HG02840 (cell line): ENCODE data around the gene FSD2.
"Not testable (repeated sequence)": the region's sequence is repeated elsewhere in the genome, so short reads cannot be mapped to it uniquely, and the experiment has no call there.

Experiments
- ATAC-seq: cut with Tn5 transposase; IDR thresholded peaks from one replicate; pipeline ENCODE4 v1.9.1; 2021; ENCODE audit warnings: mild to moderate bottlenecking, moderate library complexity, moderate number of reproducible peaks; ENCODE audit not compliant: unreplicated experiment, low FRiP score

FSD2 gene

GRCh38 chr15:82831894-82832600, 26.2 kb upstream of the FSD2 start:
- ATAC-seq = peak; percentile 19

DNA sequence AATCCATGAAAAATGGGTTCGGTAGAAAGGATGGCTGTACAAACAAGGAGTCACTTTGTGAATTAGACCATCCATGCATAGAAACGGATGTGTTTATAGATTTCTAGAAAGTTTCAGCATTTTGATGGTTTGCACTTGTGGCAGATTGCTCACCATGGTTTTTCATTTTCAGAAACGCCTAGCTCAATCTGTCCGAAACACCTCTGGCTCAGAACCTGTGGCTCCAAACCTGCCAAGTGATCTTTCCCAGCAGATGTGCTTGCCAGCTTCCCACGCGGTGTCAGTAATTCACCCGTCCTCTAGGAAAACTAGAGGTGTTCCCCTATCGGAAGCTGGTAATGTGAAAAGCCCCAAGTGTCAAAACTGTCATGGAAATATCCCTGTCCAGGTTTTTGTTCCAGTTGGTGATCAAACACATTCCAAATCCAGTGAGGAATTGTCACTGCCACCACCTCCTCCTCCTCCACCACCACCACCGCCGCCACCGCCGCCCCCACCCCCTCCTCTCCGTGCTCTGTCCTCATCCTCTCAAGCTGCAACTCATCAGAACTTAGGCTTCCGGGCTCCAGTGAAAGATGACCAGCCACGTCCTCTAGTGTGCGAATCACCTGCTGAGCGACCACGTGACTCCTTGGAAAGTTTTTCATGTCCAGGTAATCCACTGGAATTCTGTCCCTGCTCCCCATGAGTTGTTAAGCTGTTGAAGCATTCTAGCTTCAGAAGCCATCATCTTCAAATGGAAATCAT, 24.7 kb upstream of the FSD2 start:
- ATAC-seq = no peak

DNA sequence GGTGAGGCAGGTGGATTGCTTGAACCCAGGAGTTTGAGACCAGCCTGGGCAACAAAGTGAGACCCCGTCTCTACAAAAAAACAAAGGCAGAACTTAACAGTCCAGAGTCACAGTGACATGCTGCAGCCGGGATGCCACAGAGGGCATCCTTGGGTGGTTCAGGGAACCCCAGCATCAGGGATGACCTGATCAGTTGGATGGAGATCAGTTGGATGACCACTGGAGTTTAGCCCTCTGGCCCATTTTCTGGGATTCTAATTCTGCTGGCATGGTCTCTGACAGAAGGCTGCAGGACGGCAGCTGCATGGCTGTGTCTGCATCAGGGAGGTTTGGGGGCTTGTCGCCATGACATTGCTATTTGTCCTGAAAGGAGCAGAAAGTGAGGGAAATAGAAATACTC, 23.4 kb upstream of the FSD2 start:
- no peak for ATAC-seq

DNA sequence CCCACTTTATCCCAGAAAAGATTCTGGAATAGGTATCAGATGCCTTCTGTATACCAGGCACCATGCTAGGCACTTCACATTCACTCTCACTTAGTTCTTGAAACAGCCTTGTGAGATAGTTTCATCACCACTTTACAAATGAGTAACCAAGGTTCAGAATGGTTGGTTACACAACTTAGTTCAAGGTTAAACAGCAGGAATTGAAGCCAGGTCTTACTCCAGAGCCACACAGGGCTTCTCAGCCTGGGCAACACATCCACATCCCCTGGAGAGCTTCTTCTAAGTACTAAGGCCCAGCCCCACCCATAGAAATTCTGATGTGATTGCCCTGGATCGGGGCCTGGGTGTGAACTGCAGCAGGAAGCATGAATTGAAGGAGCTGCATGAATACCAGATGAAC, 22.2 kb upstream of the FSD2 start:
- no peak for ATAC-seq

DNA sequence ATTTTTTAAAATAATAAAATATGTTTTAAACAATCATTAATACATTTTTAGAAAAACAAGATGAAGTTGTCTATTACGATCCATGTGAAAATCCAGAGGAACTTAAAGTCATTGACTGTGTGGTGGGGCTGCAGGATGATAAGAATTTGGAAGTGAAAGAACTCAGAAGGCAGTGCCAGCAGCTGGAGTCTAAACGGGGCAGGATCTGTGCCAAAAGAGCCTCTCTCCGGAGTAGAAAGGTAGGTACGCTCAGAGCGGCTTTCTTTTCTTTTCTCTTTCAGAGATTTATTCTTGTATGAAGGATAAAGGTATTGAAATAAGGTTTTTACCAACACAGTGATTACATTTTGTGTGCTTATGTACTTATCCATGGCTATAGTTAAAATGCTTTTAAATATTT, 17.2 kb upstream of the FSD2 start:
- no peak for ATAC-seq

- ATAC-seq = not testable (repeated sequence)
Observed at GRCh38 chr15:82821851-82822250, 16.0 kb upstream of the FSD2 start.

- ATAC-seq = not testable (repeated sequence)
Observed at GRCh38 chr15:82821396-82821795, 15.5 kb upstream of the FSD2 start.

- ATAC-seq = no peak
Observed at GRCh38 chr15:82820128-82820527, 14.3 kb upstream of the FSD2 start.

DNA sequence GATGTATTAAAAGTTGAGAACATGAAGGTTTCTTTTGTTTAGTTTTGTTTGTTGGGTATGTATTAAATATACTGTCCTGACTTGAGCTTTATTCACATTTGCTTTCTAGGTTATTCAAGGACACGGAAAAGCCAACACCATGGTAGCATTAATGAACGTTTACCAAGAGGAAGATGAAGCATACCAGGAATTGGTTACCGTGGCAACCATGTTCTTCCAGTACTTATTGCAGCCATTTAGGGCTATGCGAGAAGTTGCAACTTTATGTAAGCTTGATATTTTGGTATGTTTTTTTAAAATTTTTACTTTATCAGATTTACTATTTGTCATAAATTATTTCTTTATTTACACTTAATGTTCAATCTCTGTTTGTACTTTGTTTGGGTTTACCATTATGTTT, 7.1 kb upstream of the FSD2 start:
- no peak for ATAC-seq

GRCh38 chr15:82810890-82811426, 5.1 kb upstream of the FSD2 start:
- no peak for ATAC-seq

GRCh38 chr15:82810061-82810889, 4.4 kb upstream of the FSD2 start:
- no peak for ATAC-seq

DNA sequence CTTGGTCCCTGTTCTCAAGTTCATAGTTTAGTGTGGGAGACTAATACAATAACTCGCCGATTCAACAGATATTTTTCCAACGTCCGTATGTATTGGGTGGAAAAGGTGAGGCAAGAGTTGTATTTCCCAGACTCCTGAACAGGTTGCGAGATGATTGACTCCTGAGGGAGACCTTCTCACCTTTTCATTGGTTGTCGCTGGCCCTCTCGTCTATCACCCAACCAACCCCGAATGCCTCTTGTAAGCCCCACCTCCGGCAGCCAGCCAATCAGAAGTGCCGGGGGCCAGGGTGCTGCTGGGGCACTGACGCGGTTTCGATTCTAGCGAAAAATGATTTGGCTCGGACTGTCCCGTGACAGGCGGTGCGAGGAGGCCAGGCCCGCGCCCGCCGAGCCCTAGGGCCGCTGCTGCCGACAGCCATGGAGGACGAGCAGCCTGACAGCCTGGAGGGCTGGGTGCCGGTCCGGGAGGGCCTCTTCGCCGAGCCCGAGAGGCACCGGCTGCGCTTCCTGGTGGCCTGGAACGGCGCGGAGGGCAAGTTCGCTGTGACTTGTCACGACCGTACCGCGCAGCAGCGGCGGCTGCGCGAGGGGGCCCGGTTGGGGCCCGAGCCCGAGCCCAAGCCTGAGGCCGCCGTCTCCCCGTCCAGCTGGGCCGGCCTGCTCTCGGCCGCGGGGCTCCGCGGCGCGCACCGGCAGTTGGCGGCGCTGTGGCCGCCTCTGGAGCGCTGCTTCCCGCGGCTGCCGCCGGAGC, 3.6 kb upstream of the FSD2 start, which contains the start of gene WHAMM:
Gene WHAMM (plus strand): TSS at position 321 of the 753 bp plus-strand sequence. CDS start 99 bp downstream, at position 420.
- ATAC-seq = peak; percentile 88

- no peak for ATAC-seq
Observed at GRCh38 chr15:82808634-82809041, 2.8 kb upstream of the FSD2 start.

GRCh38 chr15:82807920-82808633, 2.2 kb upstream of the FSD2 start:
- no peak for ATAC-seq

GRCh38 chr15:82804575-82804949, 1.3 kb downstream of the FSD2 start:
- ATAC-seq = no peak

GRCh38 chr15:82803793-82804574, 1.9 kb downstream of the FSD2 start:
- ATAC-seq = no peak

- ATAC-seq = no peak
Observed at GRCh38 chr15:82802497-82802896, 3.4 kb downstream of the FSD2 start.

DNA sequence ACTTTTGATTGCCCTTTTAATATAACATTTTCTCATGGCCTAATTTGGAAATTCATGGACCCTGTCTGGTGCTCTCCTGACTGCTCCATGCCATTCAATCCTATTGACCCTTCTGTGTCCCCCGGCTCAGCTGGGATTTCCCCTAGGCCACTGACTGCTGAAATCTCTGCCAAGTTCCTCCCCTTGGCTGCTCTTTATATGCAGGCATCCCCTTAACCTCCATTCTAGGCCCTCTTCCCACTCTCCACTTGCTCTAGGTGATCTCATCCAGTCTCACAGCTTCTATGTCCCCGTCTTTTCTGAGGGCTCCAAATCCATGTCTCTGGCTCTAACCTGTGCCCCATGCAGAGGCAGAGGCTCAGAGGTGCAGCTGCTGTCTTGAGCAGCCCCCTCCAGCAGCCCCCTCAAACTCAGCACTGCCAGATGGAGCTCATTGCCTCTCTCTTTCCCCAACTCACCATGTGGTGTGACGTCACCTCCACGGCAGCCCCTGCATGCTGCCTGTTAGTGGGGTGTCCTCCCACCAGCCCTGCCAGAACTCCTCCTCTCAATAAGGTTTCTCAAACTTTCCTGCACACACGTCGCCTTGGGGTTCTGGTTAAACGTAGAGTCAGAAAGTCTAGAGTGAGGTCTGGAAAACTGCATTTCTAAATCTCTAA, 6.6 kb downstream of the FSD2 start:
- no peak for ATAC-seq
